Fibroblast of upper back skin (primary cell): ENCODE measurements around the gene CLIP3.
"Not testable (repeated sequence)": the region's sequence is repeated elsewhere in the genome, so short reads cannot be mapped to it uniquely, and the experiment has no call there.

Experiments
- DNase-seq: peaks from one replicate; pipeline ENCODE4 v3.0.0-alpha.2; 2013

Gene CLIP3

GRCh38 chr19:36047835-36048234, 15.2 kb upstream of the CLIP3 start:
- no peak for DNase-seq

DNA sequence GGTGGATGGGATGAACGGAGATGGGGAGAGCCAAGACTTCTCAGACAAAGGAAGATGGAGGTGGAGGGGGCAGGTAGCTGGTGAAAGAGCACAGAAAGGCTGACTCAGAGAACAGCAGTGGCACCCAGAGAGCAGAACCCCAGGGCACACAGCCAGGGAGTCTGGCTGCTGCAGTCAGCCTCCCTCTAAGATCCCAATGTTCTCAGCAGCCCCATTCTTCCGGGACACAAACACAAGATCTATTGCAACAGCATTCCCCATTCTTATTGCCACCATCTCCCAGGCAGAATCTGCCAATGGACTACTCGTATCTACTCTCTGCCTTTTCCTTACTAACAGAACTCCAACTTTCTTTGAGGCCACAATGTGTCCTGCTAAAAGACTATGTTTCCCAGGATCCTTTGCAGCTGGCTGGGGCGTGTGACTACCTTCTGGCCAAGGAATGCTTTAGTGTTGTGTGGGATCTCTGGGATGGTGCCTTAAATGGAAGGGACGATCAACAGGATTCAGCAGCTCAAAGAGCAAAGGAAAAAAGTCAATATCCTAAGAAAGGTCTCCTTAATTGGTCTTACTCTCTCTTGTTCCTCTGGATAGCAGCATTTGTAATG, 13.9 kb upstream of the CLIP3 start:
- no peak for DNase-seq

GRCh38 chr19:36043952-36044351, 11.3 kb upstream of the CLIP3 start:
- no peak for DNase-seq

DNA sequence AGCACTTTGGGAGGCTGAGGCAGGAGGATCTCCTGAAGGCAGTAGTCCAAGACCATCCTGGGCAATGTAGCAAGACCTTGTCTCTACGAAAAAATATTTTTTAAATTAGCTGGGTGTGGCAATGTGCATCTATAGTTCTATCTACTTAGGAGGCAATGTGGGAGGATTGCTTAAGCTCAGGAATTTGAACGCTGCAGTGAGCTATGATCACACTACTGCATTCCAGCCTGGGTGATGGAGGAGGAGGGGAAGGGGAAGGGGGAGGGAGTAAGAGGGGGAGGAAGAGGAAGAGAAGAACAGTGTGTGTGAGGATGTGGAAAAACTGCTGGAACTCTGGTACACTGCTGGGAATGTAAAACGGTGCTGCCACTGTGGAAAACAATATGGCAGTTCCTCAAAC, 9.2 kb upstream of the CLIP3 start:
- peak; percentile 93 for DNase-seq

DNA sequence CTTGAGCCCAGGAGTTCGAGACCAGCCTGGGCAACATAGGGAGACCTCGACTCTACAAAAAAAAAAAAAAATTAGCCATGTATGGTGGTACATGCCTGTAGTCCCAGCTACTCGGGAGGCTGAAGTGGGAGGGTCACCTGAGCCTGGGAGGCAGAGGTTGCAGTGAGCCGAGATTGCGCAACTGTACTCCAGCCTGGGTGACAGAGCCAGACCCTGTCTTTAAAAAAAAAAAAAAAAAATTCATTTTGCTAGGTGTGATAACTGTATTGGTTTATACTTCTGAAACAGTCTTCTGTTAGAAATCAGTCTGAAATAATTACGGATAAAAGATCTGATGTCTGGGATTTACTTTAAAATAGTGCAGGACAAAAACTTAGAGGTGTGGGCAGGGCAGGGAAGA, 8.4 kb upstream of the CLIP3 start:
- DNase-seq = not testable (repeated sequence)

DNA sequence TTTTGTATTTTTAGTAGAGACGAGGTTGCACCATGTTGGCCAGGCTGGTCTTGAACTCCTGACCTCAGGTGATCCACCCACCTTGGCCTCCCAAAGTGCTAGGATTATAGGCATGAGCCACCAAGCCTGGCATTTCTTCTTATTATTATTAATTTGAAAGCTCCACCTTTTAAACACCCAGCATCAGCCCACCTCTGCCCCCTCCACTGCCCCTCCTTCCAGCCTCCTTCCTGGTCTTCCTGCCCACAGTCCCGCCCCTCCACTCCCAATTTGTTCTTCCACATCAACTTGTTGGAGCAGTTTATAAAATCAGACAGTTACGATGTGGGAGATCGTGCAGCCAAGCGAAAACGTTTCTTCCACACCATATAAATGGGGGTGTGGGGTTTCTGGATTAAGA, 7.8 kb upstream of the CLIP3 start:
- DNase-seq = no peak

GRCh38 chr19:36031308-36031707, 1.4 kb downstream of the CLIP3 start:
- no peak for DNase-seq

DNA sequence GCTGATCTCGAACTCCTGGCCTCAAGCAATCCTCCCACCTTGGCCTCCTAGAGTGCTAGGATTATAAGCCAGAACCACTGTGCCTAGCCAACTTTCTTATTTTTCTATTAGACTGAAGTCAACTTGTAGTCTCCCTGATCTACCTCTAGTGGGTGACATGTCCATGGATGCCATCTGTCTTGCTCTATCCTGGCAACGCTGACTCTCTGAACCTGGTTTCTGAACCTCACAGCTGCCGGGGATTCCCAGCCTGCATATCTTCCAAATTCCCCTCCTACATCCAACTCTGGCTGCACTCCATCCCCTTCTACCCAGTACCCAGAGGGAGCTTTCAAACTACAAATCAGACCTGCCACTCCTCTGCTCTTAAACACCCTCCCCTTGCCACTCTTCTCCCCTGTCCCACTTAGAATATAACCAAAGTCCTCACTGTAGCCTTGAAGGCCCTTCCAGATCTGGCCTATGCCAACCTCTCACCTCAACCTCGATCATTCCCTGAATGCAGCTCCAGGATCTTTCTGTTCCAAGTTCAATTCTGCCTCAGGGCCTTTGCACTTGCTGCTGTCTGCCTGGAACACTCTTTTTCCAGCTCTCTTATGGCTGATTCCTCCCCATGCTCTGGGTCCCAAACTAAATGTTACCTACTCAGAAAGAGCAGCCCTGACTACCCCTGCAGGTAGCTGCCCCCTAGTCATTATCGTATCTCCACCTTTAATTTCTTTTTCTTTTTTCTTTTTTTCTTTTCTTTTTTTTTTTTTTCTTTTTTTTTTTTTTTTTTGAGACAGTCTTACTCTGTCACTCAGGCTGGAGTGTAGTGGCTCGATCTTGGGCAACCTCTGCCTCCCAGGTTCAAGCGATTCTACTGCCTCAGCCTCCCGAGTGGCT, 2.2 kb downstream of the CLIP3 start:
- no peak for DNase-seq

DNA sequence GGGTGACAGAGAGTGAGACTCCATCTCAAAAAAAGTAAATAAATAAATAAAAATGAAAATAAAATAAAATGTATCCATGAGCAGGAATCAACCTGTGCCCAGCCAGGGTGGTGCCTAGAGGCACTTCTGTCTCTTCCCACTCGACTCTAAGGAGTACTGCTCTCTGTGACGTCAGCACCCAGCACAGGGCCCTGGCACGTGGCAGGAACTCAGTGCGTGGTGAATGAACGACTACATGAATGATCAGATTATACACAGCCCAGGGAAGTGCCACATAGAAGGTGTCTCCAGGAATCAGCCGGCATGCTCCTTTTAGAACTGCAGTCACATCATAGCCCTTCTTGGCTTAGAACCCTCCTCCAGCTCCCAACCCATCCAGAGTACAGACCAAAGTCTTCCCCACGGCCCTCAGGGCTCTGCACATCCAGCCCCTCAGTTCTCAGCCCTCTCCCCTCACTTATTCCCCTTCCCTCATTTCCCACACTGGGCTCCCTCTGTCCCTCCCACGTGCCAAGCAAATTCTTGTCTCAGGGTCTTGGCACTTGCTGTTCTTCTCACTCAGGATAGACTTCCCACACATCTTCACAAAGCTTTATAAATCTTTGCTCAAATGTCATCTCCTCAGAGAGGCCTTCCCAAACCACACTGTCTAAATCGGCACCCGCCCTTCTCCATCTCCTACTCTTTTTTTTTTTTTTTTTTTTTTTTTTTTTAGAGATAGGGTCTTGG, 4.2 kb downstream of the CLIP3 start:
- no peak for DNase-seq

DNA sequence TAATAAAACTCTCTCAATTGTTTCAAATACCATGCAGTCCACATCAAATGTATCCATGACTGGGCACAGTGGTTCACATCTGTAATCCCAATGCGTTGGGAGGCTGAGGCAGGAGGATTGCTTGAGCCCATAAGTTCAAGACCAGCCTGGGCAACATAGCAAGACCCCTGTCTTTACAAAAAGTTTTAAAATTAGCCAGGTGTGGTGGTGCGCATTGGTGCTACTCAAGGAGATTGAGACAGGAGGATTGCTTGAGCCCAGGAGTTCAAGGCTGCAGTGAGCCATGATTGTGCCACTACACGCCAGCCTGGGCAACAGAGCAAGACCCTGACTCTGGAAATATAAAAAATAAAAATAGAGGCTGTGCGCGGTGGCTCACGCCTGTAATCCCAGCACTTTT, 5.0 kb downstream of the CLIP3 start:
- no peak for DNase-seq

GRCh38 chr19:36026091-36026876, 6.4 kb downstream of the CLIP3 start:
- no peak for DNase-seq

- DNase-seq = no peak
Observed at GRCh38 chr19:36025541-36025940, 7.1 kb downstream of the CLIP3 start.

GRCh38 chr19:36023432-36023831, 9.2 kb downstream of the CLIP3 start:
- no peak for DNase-seq

DNA sequence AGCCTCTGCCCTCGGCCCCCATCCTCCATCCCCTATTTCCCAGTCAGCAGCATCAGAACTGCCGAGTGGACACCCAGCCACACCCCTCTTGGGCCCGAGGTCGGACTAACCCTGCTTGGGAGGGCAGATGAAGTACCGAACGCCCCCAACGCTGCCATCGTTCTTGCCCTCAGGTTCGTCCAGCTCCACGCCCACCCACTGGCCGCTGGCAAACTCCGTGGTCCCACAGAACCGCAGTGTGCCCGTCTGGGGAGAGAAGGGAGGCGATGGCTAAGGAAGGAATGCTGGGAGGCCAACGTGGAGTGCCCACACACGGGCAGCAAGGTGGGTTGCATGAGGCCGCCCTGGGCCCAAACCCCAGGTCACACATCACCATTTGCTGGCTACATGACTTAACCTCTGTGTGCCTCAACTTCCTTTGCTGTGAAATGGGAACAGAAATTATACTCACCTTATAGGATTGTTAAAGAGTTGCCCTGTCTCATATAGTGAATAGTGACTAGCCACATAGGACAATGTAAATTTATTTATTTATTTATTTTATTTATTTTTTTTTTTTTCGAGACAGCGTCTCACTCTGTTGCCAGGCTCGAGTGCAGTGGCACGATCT, 13.5 kb downstream of the CLIP3 start:
- no peak for DNase-seq

DNA sequence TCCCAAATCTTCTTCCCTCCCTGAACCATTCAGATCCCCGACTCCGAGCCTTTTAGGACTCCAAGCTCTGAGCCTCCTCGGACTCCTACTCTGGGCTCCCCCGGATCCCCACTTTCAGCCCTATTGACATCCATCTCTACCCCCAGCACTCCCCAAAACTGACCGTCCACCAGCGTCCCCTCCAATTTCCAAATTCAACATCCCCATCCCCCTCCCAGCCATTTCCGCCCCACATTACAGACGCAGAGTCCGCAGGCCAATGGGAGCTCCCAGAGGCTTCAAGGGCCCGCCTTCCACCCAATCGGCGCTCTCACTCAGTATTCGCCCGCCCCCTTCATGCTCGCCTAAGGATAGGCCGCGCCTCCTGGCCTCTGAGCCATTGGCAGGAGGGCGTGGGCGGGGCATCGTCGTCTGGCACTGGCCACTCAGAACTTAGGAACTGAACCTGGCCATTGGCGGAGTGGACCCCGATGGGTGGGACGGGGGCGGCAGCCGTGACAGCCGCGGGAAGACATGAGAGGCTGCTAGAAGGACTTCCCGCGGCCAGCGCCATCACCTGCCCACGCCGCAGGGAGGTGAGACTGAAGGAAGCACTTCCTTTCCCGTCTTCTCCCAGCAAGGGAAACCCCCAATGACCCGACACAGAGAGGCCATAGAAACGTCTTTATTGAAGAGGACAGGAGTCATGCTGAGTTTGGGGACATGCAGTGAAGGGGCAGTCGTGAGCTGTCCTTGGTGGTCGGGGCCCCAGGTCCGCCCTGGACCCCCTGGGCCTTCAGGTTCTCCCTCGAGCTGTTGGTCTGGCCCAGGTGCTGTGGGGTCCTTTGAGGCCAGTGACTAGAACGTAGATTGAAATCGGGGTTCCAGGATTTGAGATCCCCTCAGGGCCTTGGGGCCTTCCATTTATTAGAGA, 18.4 kb downstream of the CLIP3 start, which contains the start of gene ALKBH6:
Gene ALKBH6 (minus strand): TSS at position 202 of the 913 bp plus-strand sequence. CDS start 816 bp downstream, outside the sequence.
- peak; percentile 98 for DNase-seq

DNA sequence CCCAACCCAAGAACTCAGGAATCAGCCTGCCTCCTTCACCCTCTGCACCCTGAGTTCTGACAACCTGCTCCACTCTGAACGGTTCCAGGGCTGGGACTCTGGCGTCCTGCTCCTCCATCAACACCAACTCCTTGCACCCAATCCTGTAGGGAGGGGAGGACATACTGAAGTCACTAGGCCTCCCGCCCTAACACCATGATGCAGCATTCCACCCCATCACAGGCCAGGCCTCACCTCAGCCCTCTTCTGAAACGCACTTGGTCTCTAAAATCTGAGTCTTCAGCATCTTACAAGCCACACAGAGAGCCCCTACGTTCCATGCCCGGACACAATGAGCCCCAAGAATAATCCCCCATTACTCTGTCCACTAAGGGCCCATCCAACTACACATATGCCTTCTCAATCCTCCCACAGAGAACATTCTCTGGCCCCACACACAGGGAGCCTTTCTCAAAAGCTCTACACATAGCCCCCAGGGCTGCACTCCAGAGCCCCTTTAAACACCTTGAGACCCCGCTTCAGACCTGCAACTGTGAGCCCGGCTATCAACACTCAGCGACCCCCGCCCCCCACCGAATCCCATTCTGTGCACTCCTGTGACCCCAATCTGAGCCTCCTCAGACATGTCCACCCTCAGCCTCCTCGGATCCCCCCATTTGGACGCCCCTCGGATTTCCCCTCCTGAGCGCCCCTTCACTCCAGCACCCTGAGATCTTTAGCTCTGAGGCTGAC, 19.2 kb downstream of the CLIP3 start:
- no peak for DNase-seq

GRCh38 chr19:36010402-36010801, 22.3 kb downstream of the CLIP3 start:
- DNase-seq = no peak

- no peak for DNase-seq
Observed at GRCh38 chr19:36009633-36010379, 22.9 kb downstream of the CLIP3 start.

- DNase-seq = peak; percentile 50
Observed at GRCh38 chr19:36009220-36009619, 23.5 kb downstream of the CLIP3 start.
